Coronary artery (tissue), 2 donors: ENCODE data around the gene TNS3.

Experiments used
- DNase-seq: peaks from one replicate; pipeline ENCODE4 v3.0.0-alpha.2; 2017; ENCODE audit warnings: low spot score
- H3K27ac ChIP-seq, 2 donors: fragments of 200-600 bp; sonication (generic); one replicate each; pipeline ENCODE4 v1.5.1; 2016 to 2019
- H3K4me3 ChIP-seq: fragments of 200-600 bp; sonication (generic); 2 replicates; pipeline ENCODE4 v1.5.1; 2016; ENCODE audit warnings: mild to moderate bottlenecking, moderate library complexity
- CTCF ChIP-seq: fragments of 200-600 bp; sonication (generic); IDR thresholded peaks from one replicate; pipeline ENCODE4 v1.5.1; 2019; ENCODE audit warnings: antibody characterized with exemption

TNS3 gene

GRCh38 chr7:47414342-47415317, 167.3 kb downstream of the TNS3 start:
- no peak for TF ChIP-seq CTCF
- no peak overlapping the region for H3K4me3 ChIP-seq
- peak; percentile 72 for DNase-seq
- no peak overlapping the region for H3K27ac ChIP-seq

GRCh38 chr7:47413526-47414341, 168.2 kb downstream of the TNS3 start:
- TF ChIP-seq CTCF, result no peak
- H3K27ac ChIP-seq, result no peak overlapping the region
- peak; percentile 61 for DNase-seq
- no peak overlapping the region for H3K4me3 ChIP-seq

- no peak for TF ChIP-seq CTCF
- DNase-seq, result peak; percentile 33
- Histone ChIP-seq H3K27ac (no peak overlapping the region), H3K4me3 (no peak overlapping the region)
Observed at GRCh38 chr7:47411901-47412300, 170.0 kb downstream of the TNS3 start.

GRCh38 chr7:47411281-47411869, 170.5 kb downstream of the TNS3 start:
- DNase-seq, result peak; percentile 43
- H3K4me3 ChIP-seq, result no peak overlapping the region
- no peak overlapping the region for H3K27ac ChIP-seq
- no peak for TF ChIP-seq CTCF

GRCh38 chr7:47408675-47409074, 173.2 kb downstream of the TNS3 start:
- TF ChIP-seq CTCF, result no peak
- no peak overlapping the region for H3K27ac ChIP-seq
- H3K4me3 ChIP-seq, result no peak overlapping the region
- no peak for DNase-seq

- peak; percentile 66 for DNase-seq
- TF ChIP-seq CTCF, result no peak
- Histone ChIP-seq H3K4me3 (no peak overlapping the region), H3K27ac (peak overlapping the region in 1 of 2 donors; percentile 35)
Observed at GRCh38 chr7:47407821-47408674, 173.9 kb downstream of the TNS3 start.
